OCI-LY3 (cell line): ENCODE measurements around the gene SRSF3.

Experiments used
- CTCF ChIP-seq: fragments of 200-600, 300-600 bp; sonication (generic); IDR thresholded peaks from 2 replicates; pipeline ENCODE4 v1.5.1; 2014; ENCODE audit warnings: antibody characterized with exemption, low read length, low read depth
- EZH2phosphoT487 ChIP-seq: fragments of 200-600 bp; shearing (Covaris generic); IDR thresholded peaks from 2 replicates; pipeline ENCODE4 v1.6.1; 2018; ENCODE audit warnings: antibody characterized with exemption, mixed run types, low read depth

- TF ChIP-seq EZH2phosphoT487, result no peak
- TF ChIP-seq CTCF, result no peak
These were observed 49.8 kb downstream of the SRSF3 start for GRCh38 chr6:36643977-36644376.
